BE2C (cell line): ENCODE results near the gene BACH2.

Experiments
- DNase-seq: peaks from one replicate; pipeline ENCODE4 v3.0.0-alpha.2; 2020
- H3K27me3 ChIP-seq: fragments of 250-450 bp; sonication (Bioruptor Pico); 2 replicates; pipeline ENCODE4 v1.5.1; 2020; ENCODE audit warnings: mild to moderate bottlenecking
- H3K36me3 ChIP-seq: fragments of 250-450 bp; sonication (Bioruptor Pico); 2 replicates; pipeline ENCODE4 v1.5.1; 2020; ENCODE audit warnings: mild to moderate bottlenecking
- H3K4me1 ChIP-seq: fragments of 250-450 bp; sonication (Bioruptor Pico); 2 replicates; pipeline ENCODE4 v1.5.1; 2020
- H3K4me3 ChIP-seq: 2 replicates; pipeline ENCODE4 v1.5.1; 2011; ENCODE audit warnings: low read depth, low read length
- H3K9me3 ChIP-seq: fragments of 250-450 bp; sonication (Bioruptor Pico); 2 replicates; pipeline ENCODE4 v1.5.1; 2020
- TF ChIP-seq, protein P1 (sequence below): IDR thresholded peaks from 2 replicates; pipeline ENCODE4 v1.5.1; 2012; ENCODE audit warnings: mild to moderate bottlenecking, low read depth, low read length

BACH2 gene

DNA sequence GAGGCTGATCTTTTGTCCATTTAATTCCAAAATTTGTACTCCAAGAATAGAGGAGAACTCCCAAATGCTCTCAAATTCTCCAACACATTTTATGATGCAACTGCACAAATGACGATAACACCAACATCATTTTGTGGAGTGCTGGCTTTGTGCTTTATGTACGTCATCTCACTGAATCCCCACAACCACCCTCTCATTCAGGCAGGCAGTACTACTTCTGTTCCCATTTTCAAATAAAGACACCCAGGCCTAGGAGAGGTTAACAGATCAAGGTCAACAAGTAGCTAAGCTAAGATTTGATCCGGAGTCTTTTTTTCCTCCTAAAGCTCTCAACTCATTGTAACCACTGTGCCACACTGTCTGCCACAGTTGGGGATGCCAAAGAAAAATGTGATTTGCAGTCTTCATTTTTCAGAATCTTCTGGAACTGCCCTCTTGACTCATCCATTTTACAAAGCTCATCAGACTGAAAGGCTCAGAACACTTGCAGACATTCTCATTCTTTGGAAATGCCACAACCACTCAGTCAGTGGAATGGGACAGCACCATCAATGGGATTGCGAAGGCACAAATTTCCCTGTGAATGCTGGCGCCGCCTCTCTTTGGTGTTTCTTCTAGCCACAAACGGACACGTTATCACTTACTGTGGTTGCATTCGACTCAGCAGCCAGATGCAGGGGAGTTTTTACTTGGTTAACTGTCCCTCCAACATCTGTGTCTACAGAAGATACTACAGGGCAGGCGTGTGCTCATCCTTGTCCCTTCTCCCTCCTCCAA is 217.9 kb downstream of the BACH2 start:
- Histone ChIP-seq H3K4me1 (no peaks in the 10 kb centered on the region), H3K9me3 (no peaks in the 10 kb centered on the region), H3K27me3 (peaks cover 56% of the 10 kb centered on the region), H3K4me3 (no peak overlapping the region), H3K36me3 (no peaks in the 10 kb centered on the region)
- DNase-seq, result no peak
- TF ChIP-seq, protein P1, sequence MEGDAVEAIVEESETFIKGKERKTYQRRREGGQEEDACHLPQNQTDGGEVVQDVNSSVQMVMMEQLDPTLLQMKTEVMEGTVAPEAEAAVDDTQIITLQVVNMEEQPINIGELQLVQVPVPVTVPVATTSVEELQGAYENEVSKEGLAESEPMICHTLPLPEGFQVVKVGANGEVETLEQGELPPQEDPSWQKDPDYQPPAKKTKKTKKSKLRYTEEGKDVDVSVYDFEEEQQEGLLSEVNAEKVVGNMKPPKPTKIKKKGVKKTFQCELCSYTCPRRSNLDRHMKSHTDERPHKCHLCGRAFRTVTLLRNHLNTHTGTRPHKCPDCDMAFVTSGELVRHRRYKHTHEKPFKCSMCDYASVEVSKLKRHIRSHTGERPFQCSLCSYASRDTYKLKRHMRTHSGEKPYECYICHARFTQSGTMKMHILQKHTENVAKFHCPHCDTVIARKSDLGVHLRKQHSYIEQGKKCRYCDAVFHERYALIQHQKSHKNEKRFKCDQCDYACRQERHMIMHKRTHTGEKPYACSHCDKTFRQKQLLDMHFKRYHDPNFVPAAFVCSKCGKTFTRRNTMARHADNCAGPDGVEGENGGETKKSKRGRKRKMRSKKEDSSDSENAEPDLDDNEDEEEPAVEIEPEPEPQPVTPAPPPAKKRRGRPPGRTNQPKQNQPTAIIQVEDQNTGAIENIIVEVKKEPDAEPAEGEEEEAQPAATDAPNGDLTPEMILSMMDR, result no peak

DNA sequence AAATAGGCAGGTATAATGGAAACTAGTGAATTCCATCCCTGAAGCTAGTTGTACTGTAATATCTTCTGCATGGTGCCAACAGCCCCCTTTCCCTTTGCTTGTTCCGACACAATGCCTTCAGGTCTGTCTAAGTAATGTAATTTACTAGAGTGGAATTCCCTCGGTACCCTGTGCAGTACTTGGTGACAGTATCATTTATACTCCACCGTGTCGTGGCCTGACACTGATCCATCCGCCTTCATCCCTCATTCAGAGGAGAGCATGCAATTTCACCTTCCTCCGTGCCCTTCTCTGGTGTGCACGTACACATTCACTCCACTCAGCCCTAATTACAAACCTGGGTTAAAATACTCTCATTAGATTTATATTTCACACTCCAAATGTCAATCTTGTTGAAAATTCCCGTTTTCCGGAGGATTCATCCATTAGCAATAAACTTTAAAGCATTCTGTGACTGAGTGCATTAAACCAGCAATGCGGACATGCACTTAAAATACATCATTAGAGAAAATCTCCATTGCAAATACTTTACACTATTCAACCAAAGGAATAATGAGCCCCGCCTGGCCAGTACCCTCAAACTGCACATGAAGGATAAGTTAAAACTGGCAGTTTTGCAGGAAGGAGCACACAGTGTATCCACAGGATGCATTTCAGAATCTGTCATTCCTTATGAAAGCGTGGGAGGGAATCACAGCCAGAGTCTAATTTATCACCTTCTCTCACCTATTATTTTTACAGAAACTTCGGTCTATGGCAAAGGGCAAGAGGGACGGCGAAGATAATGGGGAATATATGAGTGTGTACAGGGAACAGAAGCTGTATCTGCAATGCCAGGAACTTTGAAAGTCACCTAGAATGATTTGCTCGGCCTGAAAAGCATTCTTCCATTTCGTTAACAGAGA is 219.9 kb downstream of the BACH2 start:
- DNase-seq, result no peak
- Histone ChIP-seq H3K27me3 (peaks cover 75% of the 10 kb centered on the region), H3K9me3 (no peaks in the 10 kb centered on the region), H3K4me1 (no peaks in the 10 kb centered on the region), H3K4me3 (no peak overlapping the region), H3K36me3 (no peaks in the 10 kb centered on the region)
- TF ChIP-seq, protein P1, result no peak

DNA sequence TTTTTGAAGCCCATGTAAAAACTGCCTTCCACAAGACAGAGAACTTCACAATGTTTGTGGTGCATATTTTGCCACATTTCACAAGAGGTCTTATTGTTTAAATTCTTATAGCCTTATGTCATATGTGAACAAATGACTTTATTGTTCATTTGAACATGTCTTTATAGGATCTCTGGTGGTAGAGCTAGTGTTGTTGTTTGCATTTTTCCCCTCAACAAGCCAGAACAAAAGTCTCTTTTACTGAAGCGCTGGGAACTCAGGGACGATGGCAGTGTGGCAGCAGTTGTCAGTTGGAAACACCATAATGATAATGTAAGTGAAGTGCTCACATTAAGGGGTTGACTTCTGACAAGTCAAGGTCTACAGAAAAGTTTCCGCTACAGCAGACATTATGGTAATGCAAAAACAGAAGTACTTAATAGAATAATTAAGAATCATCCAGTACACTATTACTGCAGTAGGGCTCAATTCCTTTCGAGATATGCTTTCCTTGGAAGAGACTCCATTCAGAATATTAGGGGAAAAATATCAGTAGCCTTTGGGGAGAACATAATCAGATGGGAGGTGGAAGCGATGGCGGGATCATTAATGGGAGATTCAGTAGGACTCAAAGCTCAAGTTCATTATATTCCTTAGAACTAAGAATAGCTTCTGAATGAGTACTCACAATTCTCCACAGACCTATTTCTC is 222.3 kb downstream of the BACH2 start:
- H3K36me3 ChIP-seq, result no peaks in the 10 kb centered on the region
- no peak for DNase-seq
- H3K27me3 ChIP-seq, result peaks cover 94% of the 10 kb centered on the region
- TF ChIP-seq, protein P1, result no peak
- H3K4me1 ChIP-seq, result no peaks in the 10 kb centered on the region
- H3K9me3 ChIP-seq, result no peaks in the 10 kb centered on the region
- no peak overlapping the region for H3K4me3 ChIP-seq

DNA sequence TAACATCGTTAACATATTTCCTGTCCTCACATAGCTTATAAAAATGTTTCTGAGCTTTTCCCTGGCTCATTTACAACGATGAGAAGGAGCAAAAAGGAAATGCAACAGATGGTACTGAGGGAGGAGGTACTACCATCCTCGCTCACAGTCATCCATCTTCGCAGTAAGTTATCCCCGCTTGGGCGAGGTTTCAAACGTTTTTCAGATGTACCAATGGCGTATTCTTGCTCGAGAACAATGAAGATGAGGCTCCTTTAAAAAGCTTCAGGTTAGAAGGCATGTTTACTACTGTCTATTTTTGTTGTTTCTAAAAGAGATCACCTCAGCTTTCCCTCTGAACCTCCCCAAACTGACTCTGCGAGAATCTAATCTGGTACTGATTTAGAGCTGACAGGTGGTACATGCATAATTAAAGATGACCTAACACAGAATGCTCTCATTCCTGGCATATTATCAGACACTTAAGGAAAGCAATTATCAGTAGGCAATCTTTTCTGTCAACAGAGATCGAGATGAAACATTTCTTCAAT is 223.6 kb downstream of the BACH2 start:
- TF ChIP-seq, protein P1, result no peak

DNA sequence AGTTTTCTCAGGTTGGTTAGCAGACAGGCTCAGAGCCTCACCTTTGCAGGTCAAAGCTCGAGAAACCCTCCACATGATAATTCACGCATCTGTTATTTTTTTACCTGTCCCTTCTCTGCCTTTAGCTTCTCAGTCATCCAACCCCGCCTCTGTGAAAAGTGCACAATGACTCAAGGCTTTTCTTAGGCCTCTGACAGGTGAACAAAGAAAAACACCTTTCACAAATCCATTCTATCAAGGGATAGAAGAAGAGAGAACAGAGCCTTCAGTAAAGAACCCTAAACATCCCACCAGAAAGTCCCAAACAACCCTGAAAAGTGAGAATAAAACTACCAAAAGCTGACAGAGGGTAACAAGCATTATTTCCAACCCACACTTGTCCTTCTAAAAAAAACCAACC is 224.1 kb downstream of the BACH2 start:
- Histone ChIP-seq H3K4me1 (no peaks in the 10 kb centered on the region), H3K9me3 (no peaks in the 10 kb centered on the region), H3K4me3 (no peak overlapping the region), H3K27me3 (peaks cover 86% of the 10 kb centered on the region), H3K36me3 (no peaks in the 10 kb centered on the region)
- DNase-seq, result no peak
- TF ChIP-seq, protein P1, result no peak

More for the DNA sequence above, 223.6 kb downstream of the BACH2 start:
- Histone ChIP-seq H3K36me3 (no peaks in the 10 kb centered on the region), H3K27me3 (peaks cover 86% of the 10 kb centered on the region), H3K9me3 (no peaks in the 10 kb centered on the region), H3K4me1 (no peaks in the 10 kb centered on the region), H3K4me3 (no peak overlapping the region)
- DNase-seq, result no peak
